ENCODE data around the gene DLX1. TPM values are rescaled to one million over a fixed set of nuclear protein-coding genes. Genes with fewer than 3 reads are reported as not detected.

DLX1 gene
- total RNA-seq, 1 donor from 2014 or later: 10.0 TPM

DNA sequence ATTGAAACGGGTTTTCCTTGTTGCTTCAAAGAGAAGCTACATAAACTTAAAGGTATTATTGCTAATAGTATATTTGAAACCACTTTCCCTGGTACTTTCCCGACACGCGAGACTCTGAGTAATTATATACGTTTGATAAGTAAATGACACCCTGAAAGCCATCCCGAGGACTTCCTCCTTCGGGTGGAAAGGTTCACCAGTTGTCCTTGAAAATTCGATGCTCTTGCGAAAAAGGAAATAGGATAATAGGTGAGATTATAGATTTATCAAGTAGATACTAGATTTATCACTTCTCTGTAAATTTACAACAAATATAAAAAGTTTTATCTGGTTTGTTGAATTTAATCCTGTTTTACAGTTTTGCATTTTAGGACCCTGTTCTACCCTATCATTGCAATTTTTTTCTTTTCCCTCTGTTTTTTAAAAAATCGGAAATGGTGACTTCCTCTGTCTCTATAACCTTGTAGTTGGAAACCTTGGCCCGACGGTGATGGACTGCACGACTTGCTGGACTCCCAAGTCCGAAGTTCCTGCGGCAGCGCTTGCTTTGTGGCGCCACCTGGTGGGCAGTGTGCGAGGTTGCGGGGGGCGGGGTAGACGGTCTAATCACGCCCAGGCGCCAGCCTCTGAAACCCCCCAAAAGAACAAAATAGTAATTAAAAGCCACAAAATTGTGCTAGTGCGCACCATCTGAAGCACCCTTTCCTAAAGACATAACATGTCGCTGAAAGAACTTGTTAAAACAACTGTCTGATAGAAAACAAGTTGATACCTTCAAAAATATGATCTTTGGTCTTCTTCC lies 18.4 kb downstream of the DLX1 start:
- Mint-ChIP-seq H3K27me3 (peaks cover 85% of the 10 kb centered on the region), H3K4me3 (peak overlapping the region; percentile 88), H3K9me3 (no peaks in the 10 kb centered on the region), H3K4me1 (ENCODE audit: unreplicated experiment) (peaks cover 9% of the 10 kb centered on the region), H3K36me3 (peaks cover 1% of the 10 kb centered on the region), H3K27ac (peak overlapping the region; percentile 30)
- TF ChIP-seq, protein P1, sequence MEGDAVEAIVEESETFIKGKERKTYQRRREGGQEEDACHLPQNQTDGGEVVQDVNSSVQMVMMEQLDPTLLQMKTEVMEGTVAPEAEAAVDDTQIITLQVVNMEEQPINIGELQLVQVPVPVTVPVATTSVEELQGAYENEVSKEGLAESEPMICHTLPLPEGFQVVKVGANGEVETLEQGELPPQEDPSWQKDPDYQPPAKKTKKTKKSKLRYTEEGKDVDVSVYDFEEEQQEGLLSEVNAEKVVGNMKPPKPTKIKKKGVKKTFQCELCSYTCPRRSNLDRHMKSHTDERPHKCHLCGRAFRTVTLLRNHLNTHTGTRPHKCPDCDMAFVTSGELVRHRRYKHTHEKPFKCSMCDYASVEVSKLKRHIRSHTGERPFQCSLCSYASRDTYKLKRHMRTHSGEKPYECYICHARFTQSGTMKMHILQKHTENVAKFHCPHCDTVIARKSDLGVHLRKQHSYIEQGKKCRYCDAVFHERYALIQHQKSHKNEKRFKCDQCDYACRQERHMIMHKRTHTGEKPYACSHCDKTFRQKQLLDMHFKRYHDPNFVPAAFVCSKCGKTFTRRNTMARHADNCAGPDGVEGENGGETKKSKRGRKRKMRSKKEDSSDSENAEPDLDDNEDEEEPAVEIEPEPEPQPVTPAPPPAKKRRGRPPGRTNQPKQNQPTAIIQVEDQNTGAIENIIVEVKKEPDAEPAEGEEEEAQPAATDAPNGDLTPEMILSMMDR (conservative IDR thresholded peaks at IDR 0.05): peak; percentile 97
- DNase-seq (ENCODE audit: extremely low spot score, unreplicated experiment): peak; percentile 89

- Mint-ChIP-seq H3K27me3 (peaks cover 87% of the 10 kb centered on the region), H3K36me3 (no peaks in the 10 kb centered on the region)
- DNase-seq (ENCODE audit: extremely low spot score, unreplicated experiment): no peak
Observed at GRCh38 chr2:172105471-172106107, 20.3 kb downstream of the DLX1 start.

DNA sequence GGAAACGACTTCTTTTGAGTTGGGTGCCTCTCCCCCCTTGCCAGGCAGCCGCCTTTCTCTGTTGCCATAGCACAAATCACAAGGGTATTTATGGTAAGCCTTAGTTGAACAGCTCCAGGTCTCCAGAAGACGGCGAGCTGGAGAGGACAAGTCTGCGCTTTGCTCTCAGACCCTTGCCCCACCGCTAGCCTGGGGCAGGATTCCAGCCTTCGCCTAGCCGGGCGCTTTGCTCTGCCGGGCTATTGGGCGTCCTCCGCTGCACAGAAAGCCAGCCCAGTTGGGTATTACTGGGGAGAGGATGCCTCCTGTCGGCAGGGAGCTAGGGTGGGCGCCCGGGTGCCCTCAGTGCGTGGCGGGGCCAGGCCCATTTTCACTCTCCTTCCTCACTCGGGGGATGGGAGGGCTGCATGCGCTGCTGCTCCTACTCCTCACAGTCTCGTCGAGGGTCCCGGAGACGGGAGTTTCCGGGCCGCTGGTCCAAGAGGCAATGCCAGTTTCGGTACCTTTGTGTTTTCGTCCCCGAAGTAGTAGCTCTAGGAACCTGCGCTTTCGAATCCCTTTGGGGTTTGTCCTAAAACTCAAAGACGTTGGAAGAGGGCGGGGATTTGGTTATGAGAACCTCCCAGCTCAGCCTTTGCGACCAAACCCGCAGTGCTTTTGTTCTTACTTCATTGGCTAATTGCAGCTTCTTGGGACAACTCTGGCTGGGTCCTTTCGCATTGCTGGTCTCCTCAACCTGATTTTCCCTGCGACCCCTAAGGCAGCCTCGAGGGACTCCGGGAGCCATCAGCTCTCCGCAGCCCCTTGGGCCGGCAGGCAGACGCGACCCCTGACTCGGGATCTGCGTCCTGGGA lies 21.0 kb downstream of the DLX1 start:
- H3K4me1 Mint-ChIP-seq (ENCODE audit: unreplicated experiment): peaks cover 8% of the 10 kb centered on the region

More at GRCh38 chr2:172105471-172106107, 20.3 kb downstream of the DLX1 start:
- no peak overlapping the region for H3K27ac Mint-ChIP-seq
- no peaks in the 10 kb centered on the region for H3K9me3 Mint-ChIP-seq
- H3K4me1 Mint-ChIP-seq (ENCODE audit: unreplicated experiment): peaks cover 8% of the 10 kb centered on the region
- TF ChIP-seq, protein P1 (conservative IDR thresholded peaks at IDR 0.05): no peak
- peak overlapping the region; percentile 69 for H3K4me3 Mint-ChIP-seq

GRCh38 chr2:172107690-172108586 lies 22.6 kb downstream of the DLX1 start:
- H3K27me3 Mint-ChIP-seq: peaks cover 70% of the 10 kb centered on the region
- TF ChIP-seq, protein P1 (conservative IDR thresholded peaks at IDR 0.05): no peak

More for the DNA sequence above, 21.0 kb downstream of the DLX1 start:
- Mint-ChIP-seq H3K27me3 (peaks cover 80% of the 10 kb centered on the region), H3K36me3 (no peaks in the 10 kb centered on the region), H3K4me3 (peak overlapping the region; percentile 69), H3K27ac (no peak overlapping the region), H3K9me3 (no peaks in the 10 kb centered on the region)
- no peak for DNase-seq (ENCODE audit: extremely low spot score, unreplicated experiment)
- TF ChIP-seq, protein P1 (conservative IDR thresholded peaks at IDR 0.05): peak; percentile 70

GRCh38 chr2:172108587-172108930 lies 23.3 kb downstream of the DLX1 start:
- H3K27ac Mint-ChIP-seq: no peak overlapping the region
- no peaks in the 10 kb centered on the region for H3K36me3 Mint-ChIP-seq
- TF ChIP-seq, protein P1 (conservative IDR thresholded peaks at IDR 0.05): no peak
- no peak for DNase-seq (ENCODE audit: extremely low spot score, unreplicated experiment)
- H3K9me3 Mint-ChIP-seq: no peaks in the 10 kb centered on the region
- H3K27me3 Mint-ChIP-seq: peaks cover 64% of the 10 kb centered on the region
- peaks cover 7% of the 10 kb centered on the region for H3K4me1 Mint-ChIP-seq (ENCODE audit: unreplicated experiment)
- H3K4me3 Mint-ChIP-seq: no peak overlapping the region

More at GRCh38 chr2:172107690-172108586, 22.6 kb downstream of the DLX1 start:
- Mint-ChIP-seq H3K9me3 (no peaks in the 10 kb centered on the region), H3K4me3 (no peak overlapping the region), H3K27ac (no peak overlapping the region), H3K4me1 (ENCODE audit: unreplicated experiment) (peaks cover 8% of the 10 kb centered on the region), H3K36me3 (no peaks in the 10 kb centered on the region)
- no peak for DNase-seq (ENCODE audit: extremely low spot score, unreplicated experiment)

Data from type B pancreatic cell (in vitro differentiated cells).